ENCODE results near the gene ARHGAP8.

Gene ARHGAP8

DNA sequence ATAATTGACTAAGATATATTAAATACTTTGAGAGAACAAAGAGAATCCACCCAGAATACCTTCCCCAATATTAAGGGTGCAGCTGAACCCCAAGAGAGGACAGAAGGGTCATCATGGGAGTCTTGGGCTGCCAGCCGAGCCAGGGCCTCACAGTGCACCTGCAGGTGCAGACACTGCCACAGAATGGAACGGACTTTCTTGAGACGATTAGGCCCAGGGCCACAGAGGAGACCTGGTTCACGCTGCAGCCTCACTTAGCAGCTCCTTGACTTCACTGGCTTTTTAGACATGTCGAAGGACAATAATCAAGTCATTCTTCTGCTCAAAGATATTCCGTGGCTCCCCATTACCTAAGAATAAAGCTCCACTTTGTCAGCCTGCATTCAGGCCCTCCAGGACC is 156.9 kb downstream of the ARHGAP8 start:
- TF ChIP-seq CTCF (IDR thresholded peaks at IDR 0.05; ENCODE audit: low read depth, low read length, missing control alignments): no peak
- DNase-seq (ENCODE audit: extremely low read depth, low read depth): no peak
- H3K4me3 ChIP-seq (replicated peaks; ENCODE audit: low read depth, low read length): no peak overlapping the region

Measured in HFF-Myc (cell line).